GM18502 (cell line): Measurements from ENCODE around the gene SOBP.

Experiments used
- ATAC-seq: cut with Tn5 transposase; IDR thresholded peaks from one replicate; pipeline ENCODE4 v1.9.1; 2021; ENCODE audit warnings: mild to moderate bottlenecking; ENCODE audit not compliant: unreplicated experiment, poor library complexity

The SOBP gene

DNA sequence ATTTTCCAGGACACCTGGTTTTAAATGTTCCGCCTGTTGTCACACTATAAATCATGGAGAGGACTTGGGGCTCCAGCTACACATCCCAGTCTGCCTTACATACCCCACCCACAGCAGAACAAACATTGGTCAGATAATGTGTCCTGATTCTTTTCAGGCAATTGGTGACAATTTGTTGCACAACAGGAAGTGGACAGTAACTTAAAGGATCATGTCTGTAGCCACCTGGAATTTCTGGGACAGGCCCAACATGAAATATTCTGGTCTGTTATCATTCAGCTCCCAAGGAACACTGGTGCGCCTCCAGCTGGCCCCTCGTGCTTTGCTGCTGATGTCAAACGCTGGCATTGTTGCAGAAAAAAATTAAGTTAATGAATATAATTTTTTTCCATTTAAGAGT, 117.2 kb downstream of the SOBP start:
- ATAC-seq, result no peak

- no peak for ATAC-seq
These were observed 121.3 kb downstream of the SOBP start for GRCh38 chr6:107611094-107611810.

- ATAC-seq, result no peak
These were observed 123.0 kb downstream of the SOBP start for GRCh38 chr6:107612762-107613415.

- ATAC-seq, result no peak
These were observed 123.9 kb downstream of the SOBP start for GRCh38 chr6:107613651-107614379.

DNA sequence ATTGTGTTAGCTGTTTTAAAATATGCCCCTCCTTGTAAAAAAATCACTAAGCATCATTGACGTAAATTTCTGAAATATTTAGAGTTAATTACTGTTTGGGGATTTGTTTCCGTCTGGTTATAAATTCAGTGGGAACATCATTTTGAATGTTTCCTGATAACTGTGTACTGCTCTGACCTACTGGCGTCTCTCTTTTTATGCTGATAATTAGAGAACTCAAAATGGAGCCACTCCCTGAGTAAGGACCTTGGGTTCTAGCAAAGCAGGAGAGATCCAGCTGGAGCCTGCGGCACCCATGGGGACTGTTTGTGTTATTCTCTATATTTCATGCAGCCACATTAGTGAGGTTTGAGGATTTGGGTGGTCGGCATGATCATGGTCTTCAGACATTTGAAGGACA, 124.9 kb downstream of the SOBP start:
- ATAC-seq, result no peak

DNA sequence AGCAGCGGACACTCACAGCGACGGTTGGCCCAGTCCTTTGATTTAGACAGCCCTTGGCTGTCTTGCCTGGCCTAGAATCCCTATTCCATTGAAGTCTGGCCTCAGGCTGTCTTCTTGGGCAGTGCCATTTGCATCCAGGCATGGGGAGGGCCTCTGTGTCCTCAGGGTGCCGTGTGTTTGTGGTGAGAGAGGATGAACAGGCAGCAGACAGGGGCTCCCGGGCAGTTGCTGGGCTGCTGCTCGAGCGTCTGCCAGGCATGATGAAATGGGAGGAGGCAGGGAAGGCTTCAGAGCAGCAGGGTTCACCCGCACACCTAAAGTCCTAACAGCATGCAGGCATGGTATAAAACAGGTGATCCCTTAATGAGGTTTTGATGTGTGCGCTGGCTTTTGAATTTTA, 126.9 kb downstream of the SOBP start:
- ATAC-seq, result no peak

- ATAC-seq, result no peak
These were observed 127.5 kb downstream of the SOBP start for GRCh38 chr6:107617341-107617932.

- peak; percentile 98 for ATAC-seq
These were observed 128.8 kb downstream of the SOBP start for GRCh38 chr6:107618672-107619071.

GRCh38 chr6:107620732-107621131, 130.8 kb downstream of the SOBP start:
- no peak for ATAC-seq

- ATAC-seq, result no peak
These were observed 131.5 kb downstream of the SOBP start for GRCh38 chr6:107621229-107621937.

DNA sequence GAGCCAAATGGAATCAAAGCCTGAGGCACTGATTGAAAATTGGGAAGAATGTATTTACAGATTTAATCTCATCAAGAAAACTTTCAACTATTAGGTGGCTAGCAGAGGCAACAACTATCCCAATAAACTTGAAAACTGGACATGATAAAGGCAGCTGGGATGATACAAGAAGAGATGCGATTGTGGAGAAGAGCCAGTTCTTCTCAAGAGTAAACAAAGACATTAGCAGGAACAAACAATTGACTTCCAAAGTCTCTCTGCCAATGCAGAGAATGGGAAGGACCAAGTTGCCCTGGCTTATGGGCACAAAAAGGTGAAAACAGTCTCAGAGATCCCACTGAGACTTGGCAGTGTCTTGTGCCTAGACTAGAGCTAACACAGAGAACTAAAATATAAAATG, 132.4 kb downstream of the SOBP start:
- no peak for ATAC-seq

DNA sequence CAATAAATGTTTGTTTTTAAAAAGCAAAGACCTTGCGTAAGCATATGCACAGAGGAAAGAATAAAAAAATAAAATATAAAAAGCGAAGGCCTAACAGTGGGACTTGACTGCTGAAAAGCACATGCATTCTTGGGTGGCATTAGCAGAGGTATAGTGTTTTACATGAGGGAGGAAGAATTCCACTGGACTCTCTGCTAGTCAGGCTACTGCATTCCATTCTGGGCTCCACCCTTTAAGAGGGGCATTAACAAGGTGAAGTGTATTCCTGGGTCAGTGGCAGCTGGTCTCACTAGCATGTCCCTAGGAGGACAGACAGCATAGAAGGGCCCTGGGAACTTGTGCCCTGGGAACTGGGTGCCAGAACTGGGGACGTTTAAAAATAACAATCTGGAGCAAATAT, 134.1 kb downstream of the SOBP start:
- ATAC-seq, result no peak

DNA sequence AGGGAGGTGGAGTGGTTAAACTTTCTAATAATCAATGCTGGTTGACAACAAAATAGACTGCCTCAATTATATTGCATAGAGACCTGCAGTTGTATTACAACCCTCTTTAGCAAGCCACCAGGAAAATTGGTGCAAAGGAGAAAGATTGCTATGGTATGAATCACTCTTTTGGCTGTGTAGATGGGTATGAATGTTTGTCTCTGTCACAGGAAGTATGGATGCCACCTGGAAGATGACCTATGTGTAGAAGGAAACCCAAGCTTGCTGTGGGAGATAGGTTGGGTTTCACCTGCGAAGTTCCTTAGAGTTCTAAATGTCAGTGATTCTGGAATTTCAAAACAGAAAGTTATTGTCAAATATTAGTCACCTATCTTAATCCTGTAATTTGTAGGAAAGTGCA, 134.6 kb downstream of the SOBP start:
- no peak for ATAC-seq

GRCh38 chr6:107625264-107625663, 135.3 kb downstream of the SOBP start:
- no peak for ATAC-seq

GRCh38 chr6:107626645-107627044, 136.7 kb downstream of the SOBP start:
- ATAC-seq, result no peak

- ATAC-seq, result no peak
These were observed 138.1 kb downstream of the SOBP start for GRCh38 chr6:107627969-107628368.

GRCh38 chr6:107628878-107629277, 139.0 kb downstream of the SOBP start:
- no peak for ATAC-seq

DNA sequence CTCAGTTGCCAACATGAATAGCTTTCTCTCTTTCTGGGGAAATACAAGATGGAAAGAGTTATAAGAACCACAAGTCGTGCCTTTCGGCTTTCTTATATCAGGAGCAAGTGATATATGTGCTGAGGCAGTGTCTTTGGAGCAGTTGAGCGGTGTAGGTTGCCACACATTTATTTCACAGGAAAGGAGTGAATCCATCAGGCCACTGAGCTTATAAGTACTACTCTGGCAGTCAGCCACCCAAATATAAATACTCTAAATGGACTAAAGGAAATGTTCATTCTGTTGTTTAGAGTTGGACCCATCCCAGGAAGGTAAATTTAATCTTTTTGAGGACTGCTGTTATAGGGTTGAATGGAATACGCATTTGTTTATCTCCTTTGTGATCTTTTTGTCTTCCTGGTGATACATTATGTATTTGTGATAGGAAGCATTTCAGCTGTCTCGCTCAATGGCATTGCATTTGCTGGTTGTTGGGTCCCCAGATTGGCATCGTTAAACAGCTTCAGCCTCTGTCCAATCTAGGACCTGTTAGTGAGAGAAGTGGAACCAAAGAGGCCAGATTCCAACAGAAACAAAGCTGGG, 139.7 kb downstream of the SOBP start:
- ATAC-seq, result no peak

DNA sequence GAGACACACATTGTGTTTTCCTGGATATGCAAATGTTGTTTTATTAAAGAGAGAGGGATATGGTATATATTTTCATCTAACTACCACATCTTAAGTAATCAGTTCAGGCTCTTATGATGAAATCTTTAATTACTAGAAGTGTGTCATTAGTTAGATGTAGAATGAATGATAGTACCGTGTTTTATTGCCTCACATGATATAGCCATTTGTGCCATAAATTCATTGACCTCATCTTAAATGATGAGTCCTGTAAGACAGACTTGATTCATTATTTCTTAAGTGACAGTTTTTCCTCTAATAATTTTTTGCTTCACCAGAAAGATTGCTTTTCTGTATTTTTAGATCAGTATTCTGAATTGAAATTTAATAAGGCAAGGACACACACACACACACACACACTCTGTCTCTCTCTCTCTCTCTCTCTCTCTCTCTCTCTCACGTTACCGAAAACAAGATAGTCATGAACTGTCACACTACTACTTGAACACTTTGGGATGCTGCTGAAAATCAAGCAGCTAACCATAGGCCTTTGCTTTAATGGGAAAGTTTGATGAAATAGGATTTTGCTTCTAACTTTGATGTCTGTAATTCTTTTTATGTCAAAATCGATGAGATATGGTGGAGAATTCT, 140.5 kb downstream of the SOBP start:
- ATAC-seq, result no peak
